Mammary epithelial cell (primary cell): Measurements from ENCODE around the gene ATP11A.

Experiments used
- CTCF ChIP-seq, 2 donors: IDR thresholded peaks in 1 of 2; conservative IDR thresholded peaks in 1 of 2; 2 replicates each; pipeline ENCODE4 v1.5.1; 2011 to 2012; ENCODE audit warnings: inconsistent platforms in 2 of 2, low read length in 2 of 2, mild to moderate bottlenecking in 2 of 2, control low read depth in 1 of 2, low read depth in 1 of 2; ENCODE audit not compliant: insufficient read depth in 1 of 2; ENCODE audit errors: extremely low read depth in 1 of 2
- EZH2 ChIP-seq: IDR thresholded peaks from 2 replicates; pipeline ENCODE4 v1.6.1; 2012; ENCODE audit warnings: low read length, inconsistent platforms, borderline replicate concordance

GRCh38 chr13:112904436-112904960 lies 214.7 kb downstream of the ATP11A start:
- TF ChIP-seq CTCF (conservative IDR thresholded peaks at IDR 0.05 in 1 of 2, IDR thresholded peaks at IDR 0.05 in 1 of 2; ENCODE audit: extremely low read depth in 1 of 2, insufficient read depth in 1 of 2, low read depth in 1 of 2, low read length in 2 of 2) (no peak), EZH2 (no peak)
